ENCODE data around the gene COL4A2.

- TF ChIP-seq POLR2A (IDR thresholded peaks at IDR 0.05): no peak
- TF ChIP-seq, protein P1, sequence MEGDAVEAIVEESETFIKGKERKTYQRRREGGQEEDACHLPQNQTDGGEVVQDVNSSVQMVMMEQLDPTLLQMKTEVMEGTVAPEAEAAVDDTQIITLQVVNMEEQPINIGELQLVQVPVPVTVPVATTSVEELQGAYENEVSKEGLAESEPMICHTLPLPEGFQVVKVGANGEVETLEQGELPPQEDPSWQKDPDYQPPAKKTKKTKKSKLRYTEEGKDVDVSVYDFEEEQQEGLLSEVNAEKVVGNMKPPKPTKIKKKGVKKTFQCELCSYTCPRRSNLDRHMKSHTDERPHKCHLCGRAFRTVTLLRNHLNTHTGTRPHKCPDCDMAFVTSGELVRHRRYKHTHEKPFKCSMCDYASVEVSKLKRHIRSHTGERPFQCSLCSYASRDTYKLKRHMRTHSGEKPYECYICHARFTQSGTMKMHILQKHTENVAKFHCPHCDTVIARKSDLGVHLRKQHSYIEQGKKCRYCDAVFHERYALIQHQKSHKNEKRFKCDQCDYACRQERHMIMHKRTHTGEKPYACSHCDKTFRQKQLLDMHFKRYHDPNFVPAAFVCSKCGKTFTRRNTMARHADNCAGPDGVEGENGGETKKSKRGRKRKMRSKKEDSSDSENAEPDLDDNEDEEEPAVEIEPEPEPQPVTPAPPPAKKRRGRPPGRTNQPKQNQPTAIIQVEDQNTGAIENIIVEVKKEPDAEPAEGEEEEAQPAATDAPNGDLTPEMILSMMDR (IDR thresholded peaks at IDR 0.05): no peak
Observed at GRCh38 chr13:110377826-110378201, 70.7 kb downstream of the COL4A2 start.
